ENCODE data around the gene AQP9.
"Not testable (repeated sequence)": the region's sequence is repeated elsewhere in the genome, so short reads cannot be mapped to it uniquely, and the experiment has no call there.

Gene AQP9, protein sequence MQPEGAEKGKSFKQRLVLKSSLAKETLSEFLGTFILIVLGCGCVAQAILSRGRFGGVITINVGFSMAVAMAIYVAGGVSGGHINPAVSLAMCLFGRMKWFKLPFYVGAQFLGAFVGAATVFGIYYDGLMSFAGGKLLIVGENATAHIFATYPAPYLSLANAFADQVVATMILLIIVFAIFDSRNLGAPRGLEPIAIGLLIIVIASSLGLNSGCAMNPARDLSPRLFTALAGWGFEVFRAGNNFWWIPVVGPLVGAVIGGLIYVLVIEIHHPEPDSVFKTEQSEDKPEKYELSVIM

DNA sequence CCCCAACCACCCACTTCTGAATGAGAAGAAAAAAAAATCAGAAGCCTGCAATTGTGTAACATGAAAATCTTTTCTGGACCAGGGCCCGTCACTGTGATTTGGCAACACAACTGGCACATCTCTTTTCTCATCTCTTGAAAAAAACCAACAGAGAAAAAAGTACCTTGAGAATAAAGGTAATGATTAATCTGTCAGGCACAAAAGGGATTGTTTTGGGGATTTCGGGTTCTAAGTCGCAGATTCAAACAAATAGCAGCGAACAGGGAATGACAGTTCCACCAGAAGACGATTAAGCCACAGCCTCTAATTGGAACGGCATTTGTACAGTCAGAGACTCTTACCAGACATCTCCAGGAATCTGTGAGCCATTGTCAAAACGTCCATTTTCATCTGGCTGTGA is at the start of gene AQP9:
Gene AQP9, plus strand, starts transcription at position 276 of the 400 bp plus-strand sequence. CDS start 185 bp downstream, outside the sequence.
- no peak for DNase-seq

DNA sequence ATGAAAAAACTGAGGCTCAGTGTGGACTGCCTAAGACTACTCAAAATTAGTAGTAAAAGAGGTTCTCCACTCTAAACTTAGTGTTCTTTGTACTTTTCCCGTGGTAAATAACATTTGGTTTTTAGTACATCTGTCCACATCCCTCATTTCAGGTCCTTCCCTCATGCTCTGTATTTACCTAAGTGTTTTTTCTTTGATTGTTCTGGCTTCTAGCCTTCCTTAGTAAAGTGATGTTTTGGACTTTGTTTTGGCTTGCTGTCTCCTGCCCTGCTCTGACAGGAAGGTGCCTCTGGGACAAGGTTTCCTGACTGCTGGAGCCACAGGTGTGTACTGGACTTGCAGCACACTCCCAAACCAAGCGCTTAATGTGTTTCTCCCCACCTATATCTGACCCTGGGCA is 42.8 kb upstream of the AQP9 start:
- DNase-seq, result no peak

DNA sequence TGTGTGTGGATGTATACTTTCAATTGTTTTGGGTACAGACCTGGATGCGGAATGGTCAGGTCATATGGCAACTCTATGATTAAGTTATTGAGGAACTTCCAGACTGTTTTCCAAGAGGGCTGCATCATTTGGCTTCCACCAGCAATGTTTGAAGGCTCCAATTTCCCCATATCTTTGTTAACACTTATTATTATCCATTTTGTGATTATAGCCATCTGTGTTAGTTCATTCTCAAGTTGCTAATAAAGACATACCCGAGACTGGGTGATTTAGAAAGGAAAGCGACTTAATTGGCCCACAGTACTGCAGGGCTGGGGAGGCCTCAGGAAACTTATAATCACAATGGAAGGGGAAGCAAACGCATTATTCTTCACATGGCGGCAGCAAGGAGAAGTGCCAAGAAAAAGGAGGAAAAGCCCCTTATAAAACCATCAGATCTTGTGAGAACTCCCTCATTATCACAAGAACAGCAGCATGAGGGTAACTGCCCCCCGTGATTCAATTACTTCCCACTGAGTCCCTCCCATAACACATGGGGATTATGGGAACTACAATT is 41.6 kb upstream of the AQP9 start:
- no peak for DNase-seq

DNA sequence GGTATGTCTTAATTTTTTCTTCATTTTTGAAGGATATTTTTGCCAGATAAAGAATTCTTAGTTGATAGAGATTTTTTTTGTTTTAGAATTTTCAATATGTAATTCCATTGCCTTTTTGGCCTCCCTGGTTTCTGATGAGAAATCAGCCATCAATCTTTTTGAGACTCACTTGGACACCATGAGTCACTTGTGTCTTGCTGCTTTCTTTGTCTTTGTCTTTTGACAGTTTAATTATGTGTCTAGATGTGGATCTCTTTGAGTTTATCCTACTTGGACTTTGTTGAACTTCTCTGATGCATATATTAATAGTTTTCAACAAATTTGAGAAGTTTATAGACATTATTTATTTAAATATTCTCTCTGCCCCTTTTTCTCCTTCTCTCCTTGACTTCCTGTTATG is 34.7 kb upstream of the AQP9 start:
- DNase-seq, result no peak

DNA sequence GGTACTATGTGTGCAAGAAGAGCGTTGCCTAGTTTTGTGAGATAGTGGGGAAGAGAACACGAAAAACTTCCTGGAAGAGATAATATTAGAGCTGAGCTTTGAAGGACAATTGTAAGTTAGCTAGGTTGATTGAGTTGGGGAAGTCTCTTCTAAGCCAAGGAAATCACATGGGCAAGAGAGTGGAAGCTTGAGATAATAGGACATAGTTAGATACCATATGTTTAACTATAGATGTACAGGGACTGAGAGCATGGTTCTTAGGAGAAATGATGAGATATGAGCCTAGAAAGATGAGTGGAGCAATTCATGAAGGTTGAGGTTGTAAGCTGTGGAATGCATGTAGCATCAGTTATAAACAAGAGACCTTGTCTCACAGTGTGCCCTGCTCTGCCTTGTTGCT is 30.1 kb upstream of the AQP9 start:
- no peak for DNase-seq

DNA sequence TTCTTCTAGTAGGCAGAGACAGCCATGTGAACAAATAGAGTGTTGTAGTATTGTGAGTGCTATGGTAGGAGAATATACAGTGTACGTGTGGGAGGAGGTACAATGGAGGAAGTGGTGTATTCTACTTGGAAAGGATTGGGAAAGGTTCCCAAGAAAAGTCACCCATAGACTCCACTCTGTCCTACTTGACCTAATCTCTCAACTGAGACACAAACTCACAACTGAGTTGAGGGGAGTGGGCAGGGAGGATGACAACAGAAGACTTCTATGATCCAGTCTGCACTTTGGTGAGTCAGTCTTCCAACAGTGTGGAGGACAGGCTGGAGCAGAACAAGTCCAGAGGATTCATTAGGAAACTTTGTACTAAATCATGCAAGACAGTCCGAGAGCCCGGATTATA is 28.8 kb upstream of the AQP9 start:
- no peak for DNase-seq

DNA sequence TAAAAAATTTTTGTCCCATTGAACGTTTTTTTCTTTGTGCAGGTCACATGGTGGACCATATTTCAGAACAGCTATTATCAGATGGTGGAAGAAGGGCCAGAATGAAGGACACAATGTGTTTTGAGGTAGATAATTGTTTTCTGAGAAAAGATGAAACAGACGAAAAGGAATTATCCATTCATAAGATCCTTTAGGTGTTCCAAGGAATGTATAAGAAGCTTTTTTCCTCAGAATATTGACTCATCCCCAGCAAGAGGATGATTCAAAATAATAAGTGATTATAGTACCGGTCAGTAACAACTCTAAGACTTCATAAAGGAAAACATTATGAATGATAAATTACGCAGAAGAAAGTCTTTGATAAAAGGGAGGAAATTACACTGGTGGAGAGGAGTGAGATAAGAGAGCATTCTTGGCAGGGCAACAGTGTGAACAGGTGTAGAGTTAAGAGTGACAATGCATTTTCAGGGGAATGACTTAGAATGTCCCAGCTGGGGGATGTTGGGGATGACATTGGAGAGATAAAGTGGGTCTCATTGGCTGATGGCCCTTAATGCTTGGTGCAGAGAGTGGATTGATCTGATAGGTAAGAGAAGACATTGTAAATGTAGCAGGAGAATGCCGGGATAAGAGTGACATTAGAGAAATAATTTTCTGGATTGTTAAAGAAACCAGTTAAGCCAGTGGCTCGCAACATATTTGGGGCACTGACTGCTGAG is 27.0 kb upstream of the AQP9 start:
- no peak for DNase-seq

DNA sequence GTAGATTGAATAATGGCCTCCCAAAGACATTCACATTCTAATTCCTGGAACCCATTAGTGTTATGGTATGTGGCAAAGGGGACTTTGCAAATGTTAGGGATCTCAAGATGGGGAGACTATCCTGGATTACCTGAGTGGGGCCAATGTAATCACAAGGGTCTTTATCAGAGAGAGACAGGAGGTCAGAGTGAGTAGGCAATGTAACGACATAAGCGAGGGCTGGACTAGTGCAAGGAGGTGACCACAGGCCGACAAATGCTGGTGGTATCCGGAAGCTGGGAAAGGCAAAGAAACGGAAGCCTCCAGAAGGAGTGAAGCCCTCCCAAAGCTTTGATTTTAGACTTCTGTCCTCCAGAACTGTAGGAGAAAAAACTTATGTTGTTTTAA is 26.5 kb upstream of the AQP9 start:
- no peak for DNase-seq

DNA sequence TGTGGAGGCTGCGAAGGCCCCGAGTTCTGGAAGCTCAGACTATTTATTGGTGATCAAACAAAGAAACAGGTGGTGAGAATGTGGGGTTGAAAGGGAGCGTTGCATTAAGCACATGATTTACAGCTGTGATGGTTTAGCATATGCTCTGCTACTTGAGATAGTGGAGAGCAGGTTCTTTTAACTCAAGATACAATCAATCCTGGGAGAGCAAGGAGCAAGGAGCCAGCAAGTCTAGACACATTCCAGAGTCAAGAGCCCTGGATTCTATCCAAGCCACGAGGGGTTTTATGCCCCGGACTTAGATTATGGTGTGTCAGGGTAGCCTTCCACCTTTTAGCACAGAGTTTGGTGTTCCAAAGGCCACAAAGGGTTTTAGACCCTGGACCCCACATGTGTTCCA is 24.8 kb upstream of the AQP9 start:
- DNase-seq, result not testable (repeated sequence)

DNA sequence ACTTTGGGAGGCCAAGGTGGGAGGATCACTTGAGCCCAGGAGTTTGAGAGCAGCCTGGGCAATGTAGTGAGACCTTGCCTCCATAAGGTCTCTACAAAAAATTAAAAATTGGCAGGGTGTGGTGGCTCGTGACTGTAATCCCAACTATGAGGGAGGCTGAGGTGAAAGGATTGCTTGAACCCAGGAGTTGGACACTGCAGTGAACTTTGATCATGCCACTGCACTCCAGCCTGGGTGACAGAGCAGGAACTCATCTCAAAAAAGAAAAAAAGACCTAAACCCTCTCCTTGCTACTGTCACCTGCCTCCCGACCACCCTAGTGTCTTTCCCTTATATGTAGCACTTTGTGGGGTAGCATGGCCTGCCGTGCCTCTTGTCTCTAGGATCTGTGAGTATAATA is 23.8 kb upstream of the AQP9 start:
- DNase-seq, result no peak

DNA sequence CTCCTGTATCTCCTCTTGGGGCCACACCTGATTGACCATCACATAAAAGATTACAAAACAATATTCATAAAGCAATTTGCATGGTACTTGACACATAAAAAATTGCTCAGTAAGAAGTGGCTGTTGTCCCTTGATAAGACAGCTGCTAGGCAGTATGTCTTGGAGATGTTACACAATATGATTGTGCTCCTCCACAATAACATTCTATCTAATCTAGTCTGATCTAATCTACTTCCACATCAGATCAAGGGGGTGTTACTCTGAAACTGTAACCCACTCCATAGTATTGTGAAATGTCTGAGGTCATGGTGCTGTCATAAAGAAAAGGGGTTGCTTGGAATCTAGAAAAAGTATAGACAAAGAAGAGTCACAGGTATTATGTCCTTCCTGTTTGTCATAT is 23.4 kb upstream of the AQP9 start:
- no peak for DNase-seq

DNA sequence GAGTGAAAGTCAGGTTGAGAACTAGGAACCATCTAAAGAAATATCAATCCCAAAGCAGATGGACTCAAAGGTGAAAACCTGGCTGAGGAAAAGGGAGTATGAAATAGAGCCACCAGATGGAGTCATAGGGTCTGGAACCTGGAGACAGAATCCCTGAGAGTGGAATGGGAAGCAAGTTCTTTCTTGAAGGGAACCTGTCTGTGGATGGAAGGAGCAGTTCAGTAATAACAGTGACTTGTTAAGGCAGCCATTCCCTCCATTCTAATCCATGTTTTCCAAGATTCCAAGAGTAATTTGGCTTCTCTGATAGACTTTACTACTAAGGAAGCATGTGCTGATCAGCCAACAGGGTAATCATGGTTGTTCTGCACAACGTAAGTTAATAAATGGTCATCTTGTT is 22.5 kb upstream of the AQP9 start:
- DNase-seq, result no peak

DNA sequence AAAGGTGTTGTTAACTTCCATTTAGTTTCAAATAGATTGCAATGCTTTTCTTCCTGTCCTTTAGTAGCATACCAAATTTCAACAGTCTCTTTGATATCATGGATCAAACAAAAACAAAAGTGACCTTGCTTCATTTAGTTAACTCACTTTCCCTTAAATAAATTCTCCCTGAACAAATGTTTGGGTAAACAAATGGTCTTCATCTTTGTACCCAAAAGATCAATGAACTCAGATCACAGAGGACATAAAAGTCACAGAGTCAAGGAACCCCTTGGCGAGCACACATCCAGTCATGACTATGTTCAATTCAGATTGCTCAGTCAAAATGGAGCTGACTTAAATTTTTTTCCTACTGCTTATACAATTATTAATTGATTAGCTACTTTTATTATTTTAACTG is 20.6 kb upstream of the AQP9 start:
- DNase-seq, result no peak

DNA sequence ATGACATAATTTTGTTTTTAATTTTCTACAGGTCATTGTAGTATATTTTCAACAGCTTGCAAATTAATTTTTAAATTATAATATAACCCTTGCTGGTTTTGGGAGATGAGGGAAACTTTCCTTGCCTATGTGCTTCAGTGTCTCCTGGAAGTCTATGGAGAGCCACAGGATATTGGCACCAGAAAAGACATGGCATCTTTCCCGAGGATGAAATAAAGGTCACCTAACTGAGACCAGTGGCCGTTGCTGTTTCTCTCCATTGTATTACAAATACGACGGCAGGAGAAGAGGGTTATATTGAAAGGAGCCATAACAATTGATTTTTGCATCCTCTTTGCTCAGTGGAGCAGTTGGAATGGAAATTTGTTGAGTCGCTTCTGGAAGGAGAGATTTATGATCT is 19.9 kb upstream of the AQP9 start:
- DNase-seq, result no peak

DNA sequence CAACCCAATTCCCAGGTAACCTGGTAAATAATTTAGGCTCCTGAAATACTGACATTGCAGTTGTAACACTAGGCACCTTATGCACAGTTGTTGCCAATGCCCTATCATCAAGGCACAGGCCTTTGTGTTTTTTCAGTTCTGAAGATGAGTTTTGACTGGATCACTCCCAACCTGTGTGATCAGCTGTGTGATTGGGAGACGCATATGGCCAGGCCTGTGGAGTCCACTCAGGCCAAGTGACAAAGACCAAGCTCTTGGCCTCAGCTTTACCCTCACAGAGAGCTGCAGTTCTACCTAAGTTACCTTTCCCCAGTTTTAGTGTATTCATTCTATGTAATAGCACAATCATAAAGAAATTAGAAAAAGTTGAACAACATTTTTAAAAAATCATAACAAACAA is 19.2 kb upstream of the AQP9 start:
- no peak for DNase-seq

DNA sequence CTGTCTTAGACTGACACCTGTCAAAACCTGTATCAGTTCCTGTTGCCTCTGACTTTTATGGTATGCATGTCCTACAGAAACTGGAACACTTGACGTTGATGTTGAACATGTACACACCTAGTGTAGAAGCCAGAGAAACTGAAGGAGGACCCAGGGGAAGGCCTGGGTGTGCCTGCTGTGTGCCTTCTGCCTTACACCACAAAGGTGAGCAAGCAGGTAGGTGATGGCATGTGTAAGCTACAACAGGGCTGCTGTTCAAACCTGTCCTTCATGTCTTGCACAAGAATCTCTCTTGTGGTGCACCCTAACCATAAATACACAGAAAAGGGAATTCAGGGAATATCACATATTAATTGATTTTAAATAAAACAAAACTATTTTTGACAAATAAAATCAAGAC is 13.6 kb upstream of the AQP9 start:
- DNase-seq, result no peak

DNA sequence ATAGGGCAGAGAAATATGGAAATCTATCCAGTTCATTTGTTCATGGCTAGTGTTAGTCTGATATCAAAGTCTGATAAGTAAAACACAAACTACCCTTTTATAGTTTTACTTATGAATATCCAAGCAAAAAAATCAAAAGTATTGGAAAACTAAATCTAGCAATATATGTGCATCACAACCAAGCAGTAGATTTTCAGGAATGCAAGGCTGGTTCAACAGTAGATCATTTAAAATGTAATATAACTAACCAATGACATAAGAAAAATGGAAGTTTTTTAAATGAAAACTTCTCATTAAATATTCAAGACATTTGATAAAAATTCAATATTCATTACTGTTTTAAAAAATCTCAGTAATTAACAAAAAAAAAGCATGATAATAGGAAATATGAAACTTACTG is 12.8 kb upstream of the AQP9 start:
- DNase-seq, result no peak

DNA sequence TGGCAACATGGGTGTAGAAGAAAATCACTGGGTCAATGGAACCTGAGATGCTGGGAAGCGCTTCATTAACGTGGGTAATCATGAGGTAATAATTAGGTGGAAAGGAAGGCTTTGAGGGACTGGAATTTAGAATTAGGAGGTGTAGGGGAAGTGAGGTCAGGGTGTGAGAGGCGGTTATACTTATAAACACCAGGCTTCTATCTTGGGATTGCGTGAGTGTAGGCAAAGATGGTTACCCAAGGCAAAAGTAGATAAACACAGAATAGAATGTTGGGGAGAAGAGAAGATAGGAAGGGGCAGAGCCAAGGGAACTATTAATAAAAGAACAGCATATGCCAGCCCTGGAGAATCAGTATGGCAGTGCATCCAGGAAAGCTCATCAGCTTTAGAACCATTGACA is 3.3 kb upstream of the AQP9 start:
- no peak for DNase-seq

DNA sequence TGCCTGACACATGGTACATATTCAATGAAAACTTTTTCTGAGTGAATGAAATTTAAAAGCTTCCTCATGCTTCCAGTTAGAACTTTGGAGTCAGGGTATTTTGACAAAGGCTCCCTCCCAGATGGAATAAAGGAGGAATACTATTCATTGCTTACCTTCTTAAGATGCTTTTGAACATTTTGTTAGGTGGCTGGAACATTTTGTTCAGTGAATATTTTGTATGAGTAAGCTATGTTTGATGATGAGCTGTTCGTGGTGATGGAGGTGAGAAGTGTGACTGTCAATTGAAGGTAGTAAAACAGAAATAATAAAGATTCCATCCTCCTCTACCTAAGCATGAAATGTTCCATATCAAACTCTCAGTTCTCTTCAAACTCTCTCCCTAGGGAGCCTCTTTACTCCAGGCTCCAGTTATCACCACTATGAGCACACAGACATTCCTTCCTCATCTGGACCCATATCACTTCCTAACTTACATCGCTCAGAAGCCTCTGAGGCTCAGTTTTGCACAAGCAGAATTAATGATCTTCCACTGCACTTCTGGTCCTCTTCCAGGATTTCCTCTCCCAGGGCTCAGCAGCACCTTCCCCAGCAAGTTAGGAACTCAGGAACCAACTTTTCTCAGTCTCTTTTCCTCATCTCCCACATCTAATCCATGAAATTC is 2.5 kb upstream of the AQP9 start:
- no peak for DNase-seq

DNA sequence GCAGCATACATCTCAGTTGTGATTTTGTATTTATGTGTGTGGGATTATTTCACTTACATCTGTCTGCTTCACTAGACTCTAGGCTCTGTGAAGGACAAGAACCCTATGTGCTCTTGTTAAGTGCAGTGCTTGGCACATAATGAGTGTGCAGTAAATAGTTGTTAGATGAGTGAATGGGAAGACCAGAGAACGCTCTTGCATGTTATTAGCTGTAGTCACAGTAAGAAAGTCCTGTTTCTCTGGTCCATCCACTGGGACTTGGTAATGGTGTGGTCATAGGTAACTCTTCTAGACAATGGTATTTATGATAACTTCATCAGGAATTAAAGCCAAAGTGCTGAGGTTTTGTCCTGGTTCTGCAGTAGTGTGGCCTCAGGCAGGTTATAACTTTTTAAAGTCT is 1.4 kb upstream of the AQP9 start:
- no peak for DNase-seq

DNA sequence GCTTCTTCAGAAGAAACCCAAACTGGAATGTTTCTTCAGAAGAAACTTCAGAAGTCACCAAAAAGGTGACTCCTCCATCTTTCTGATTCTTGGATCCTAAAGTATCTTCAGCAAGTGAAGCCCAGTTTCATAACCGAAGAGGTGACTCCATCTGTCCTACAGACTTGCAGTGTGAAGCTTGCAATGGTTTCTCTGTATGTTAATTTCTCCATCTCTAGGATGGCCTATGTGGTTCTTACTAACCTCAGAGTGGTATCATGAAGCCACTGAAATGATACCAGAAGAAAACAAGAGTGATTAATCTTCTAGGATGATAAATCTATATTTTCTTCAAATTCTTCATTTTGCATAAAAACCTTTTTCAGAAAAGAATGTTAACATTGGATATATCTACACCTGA is 495 bp upstream of the AQP9 start:
- DNase-seq, result no peak

DNA sequence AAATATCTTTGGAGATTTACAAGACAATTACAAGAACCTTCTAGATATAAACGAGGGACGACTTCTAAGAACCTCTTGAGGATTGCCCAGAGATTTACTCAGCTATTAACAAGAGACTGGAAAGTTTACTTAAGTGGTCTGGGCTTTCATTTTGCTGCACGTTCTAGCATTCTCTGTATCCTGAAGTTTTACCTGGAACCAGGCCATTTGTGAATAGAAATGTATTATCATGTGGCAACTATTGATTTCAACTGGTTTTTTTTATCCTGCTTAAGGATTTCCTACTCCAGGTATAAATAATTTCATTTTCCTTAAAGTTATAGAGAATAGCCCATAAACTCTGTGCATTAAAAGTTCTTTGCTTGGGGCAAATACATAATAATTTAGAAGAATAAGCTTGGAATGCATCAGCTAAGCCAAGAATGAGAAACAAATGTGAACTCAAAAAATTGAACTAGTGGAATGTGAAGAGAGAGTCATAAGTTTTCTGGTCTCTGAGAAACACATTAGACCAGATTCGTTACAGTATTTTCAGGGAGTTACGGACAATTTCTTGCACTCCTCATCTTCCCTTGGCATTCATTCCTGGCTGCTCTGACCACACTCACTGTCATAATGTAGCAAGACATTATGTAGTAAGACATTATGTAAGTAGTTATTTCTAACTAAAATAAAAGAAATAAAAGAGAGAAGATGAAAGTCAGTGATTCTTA is 1.3 kb downstream of the AQP9 start:
- no peak for DNase-seq

DNA sequence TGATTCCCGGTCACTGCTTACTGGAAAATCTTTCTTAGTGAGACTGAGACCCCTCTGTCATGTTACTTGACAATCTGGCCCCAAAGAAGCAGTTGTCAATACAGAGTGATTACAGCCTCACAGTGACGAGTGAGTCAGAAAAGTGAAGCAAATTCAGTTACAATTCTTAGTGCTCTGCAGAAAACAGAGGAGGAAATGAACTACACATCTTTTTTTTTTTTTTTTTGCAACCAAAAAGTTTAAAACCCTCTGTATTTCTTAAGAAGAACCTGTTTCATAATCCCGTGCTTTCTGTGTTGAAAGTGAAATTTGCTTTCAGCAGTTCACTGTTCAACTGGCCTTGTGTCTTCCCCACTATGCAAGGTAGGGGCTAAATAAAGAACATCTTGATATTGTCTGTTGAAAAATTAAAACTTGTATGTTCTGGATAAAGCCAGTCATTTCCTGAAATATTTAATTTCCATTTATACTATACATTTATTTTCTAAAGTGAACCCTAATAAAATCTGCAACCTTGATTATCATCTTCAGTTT is 1.9 kb downstream of the AQP9 start:
- DNase-seq, result no peak

All from activated CD8-positive, alpha-beta memory T cell treated with anti-CD3 and anti-CD28 coated beads for 24 hours (primary cell).